Lower lobe of right lung (tissue), 2 donors: ENCODE data around the gene FGF14. TPM values are rescaled to one million over a fixed set of nuclear protein-coding genes. Genes with fewer than 3 reads are reported as not detected.

Source experiments
- ATAC-seq, 2 donors: fragments of 200-7000 bp; cut with Tn5 transposase; one replicate each; pipeline ENCODE4 v1.9.1; 2020 to 2022; ENCODE audit warnings: mild to moderate bottlenecking in 2 of 2, moderate library complexity in 2 of 2
- DNase-seq: peaks from one replicate; pipeline ENCODE4 v3.0.0-alpha.2; 2020
- H3K27ac ChIP-seq: fragments of 200-600 bp; one replicate; pipeline ENCODE4 v1.8.0; 2022
- H3K27me3 ChIP-seq: fragments of 200-600 bp; one replicate; pipeline ENCODE4 v1.8.0; 2022; ENCODE audit warnings: low read depth
- H3K36me3 ChIP-seq: fragments of 200-600 bp; one replicate; pipeline ENCODE4 v1.8.0; 2022; ENCODE audit warnings: mild to moderate bottlenecking
- H3K4me1 ChIP-seq: fragments of 200-600 bp; one replicate; pipeline ENCODE4 v1.8.0; 2022
- H3K4me3 ChIP-seq: fragments of 200-600 bp; one replicate; pipeline ENCODE4 v1.8.0; 2022; ENCODE audit warnings: mild to moderate bottlenecking
- H3K9me3 ChIP-seq: fragments of 200-600 bp; one replicate; pipeline ENCODE4 v1.8.0; 2022
- CTCF ChIP-seq: fragments of 200-600 bp; IDR thresholded peaks from one replicate; pipeline ENCODE4 v1.8.0; 2022; ENCODE audit warnings: antibody characterized with exemption, mild to moderate bottlenecking
- intact Hi-C: fragments of 100-400 bp; cut with DNase I; formaldehyde crosslinking; loops from one replicate; pipeline ENCODE4 v1.11.0; 2022
- total RNA-seq: library from RNA; stranded (reverse); fragmentation: NEBNext Ultra II Directional; extraction: Animal tissue kit (Norgen Biotek cat#: 25700); gene quantifications from one replicate; pipeline ENCODE4 v1.2.1, GENCODE V29; 2021
- donor health status: DM: no; HTN: yes; CAD: no; lungs with severe emphysema.

The FGF14 gene
- total RNA-seq, 1 donor from 2014 or later = 5.0 TPM

GRCh38 chr13:101982903-101983302 is 418.9 kb downstream of the FGF14 start:
- H3K9me3 ChIP-seq = no peaks in the 10 kb centered on the region
- no peak for DNase-seq
- no peaks in the 10 kb centered on the region for H3K27me3 ChIP-seq
- ATAC-seq = no peak
- no peak overlapping the region for H3K27ac ChIP-seq
- H3K4me3 ChIP-seq = no peak overlapping the region
- H3K36me3 ChIP-seq = no peaks in the 10 kb centered on the region
- intact Hi-C loops = no loop called here
- no peak for TF ChIP-seq CTCF
- no peaks in the 10 kb centered on the region for H3K4me1 ChIP-seq

DNA sequence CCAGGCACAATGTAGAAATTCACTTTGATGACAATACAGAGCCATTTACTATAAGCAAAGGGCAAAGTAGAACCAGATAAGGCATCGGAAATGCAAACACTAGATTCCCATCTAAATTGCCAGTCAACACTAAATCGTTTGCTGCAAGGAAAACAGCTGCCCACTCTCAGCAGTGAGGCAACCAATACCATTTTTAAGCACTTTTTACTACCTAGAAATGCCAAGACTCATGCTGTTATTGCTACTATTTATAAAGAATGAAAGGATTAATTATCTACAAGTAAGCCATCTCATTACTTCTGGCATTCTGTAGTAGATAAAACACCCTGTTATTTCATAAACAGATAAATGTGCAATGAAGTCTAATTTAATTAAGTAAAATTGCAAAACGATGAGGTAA is 422.0 kb downstream of the FGF14 start:
- no peaks in the 10 kb centered on the region for H3K36me3 ChIP-seq
- no peaks in the 10 kb centered on the region for H3K27me3 ChIP-seq
- no peak for ATAC-seq
- no peaks in the 10 kb centered on the region for H3K9me3 ChIP-seq
- no peak for DNase-seq
- intact Hi-C loops = no loop called here
- H3K4me1 ChIP-seq = no peaks in the 10 kb centered on the region
- no peak for TF ChIP-seq CTCF
- no peak overlapping the region for H3K4me3 ChIP-seq
- no peak overlapping the region for H3K27ac ChIP-seq

DNA sequence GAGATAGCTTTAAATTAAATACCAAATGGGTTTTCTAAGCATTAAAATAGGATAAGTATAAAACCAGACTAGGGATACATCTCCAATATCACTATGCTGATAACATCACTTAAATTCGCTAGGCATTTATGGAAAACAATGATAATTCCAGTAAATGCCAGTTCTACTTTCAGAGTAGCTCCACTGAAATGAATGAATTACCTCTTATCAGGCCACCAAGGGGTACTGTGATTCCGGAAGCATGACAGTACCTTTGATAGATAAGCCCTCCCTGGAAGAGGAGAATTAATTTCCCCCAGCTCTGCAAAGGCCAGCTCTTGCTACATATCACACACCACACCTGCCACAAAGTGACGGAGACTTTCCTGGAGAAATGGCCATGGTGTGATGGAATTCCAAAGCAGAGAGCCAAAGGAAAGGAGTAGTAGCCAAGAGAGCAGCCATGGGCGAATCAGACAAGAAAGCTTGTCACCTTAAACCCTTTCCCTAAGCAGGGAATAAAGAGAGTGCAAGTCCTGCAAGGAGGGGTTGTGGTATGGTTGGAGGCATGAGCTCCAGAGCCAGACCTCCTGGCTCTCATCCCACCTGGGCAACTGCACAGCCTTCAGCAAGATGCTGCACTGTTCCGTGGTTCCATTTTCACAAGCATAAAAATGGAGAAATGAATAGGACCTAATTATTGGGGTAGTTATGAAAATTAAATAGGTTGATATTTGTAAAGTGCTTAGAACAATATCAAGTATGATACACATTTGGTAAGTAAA is 423.1 kb downstream of the FGF14 start:
- DNase-seq (no peak), ATAC-seq (no peak)
- no peak overlapping the region for H3K4me3 ChIP-seq
- H3K9me3 ChIP-seq = no peaks in the 10 kb centered on the region
- H3K27me3 ChIP-seq = no peaks in the 10 kb centered on the region
- intact Hi-C loops = no loop called here
- no peaks in the 10 kb centered on the region for H3K4me1 ChIP-seq
- H3K36me3 ChIP-seq = no peaks in the 10 kb centered on the region
- no peak overlapping the region for H3K27ac ChIP-seq
- no peak for TF ChIP-seq CTCF

- Histone ChIP-seq H3K4me1 (no peaks in the 10 kb centered on the region), H3K27ac (no peak overlapping the region), H3K27me3 (no peaks in the 10 kb centered on the region), H3K9me3 (no peaks in the 10 kb centered on the region), H3K4me3 (no peak overlapping the region), H3K36me3 (no peaks in the 10 kb centered on the region)
- ATAC-seq (no peak), DNase-seq (no peak)
- intact Hi-C loops = no loop called here
- no peak for TF ChIP-seq CTCF
Measured at GRCh38 chr13:101977475-101977874, 424.4 kb downstream of the FGF14 start.

DNA sequence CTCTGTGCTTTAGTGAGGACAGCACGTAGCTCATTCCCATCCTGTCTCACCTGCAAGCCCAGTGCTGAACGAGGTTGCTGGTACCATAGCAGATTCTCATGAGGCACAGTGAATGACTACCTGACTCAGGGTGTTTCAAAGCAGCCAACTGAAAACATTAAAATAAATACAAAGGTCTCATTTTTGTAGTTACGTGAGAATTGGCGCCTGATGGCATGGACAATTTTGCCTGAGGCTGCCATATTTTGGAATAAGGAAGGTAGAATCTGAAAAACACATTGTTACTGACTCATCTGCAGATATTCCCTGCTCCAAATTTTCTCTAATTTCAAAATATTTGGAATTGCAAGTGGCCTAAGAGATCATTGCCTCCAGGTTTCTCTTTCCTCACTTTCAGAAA is 429.7 kb downstream of the FGF14 start:
- Histone ChIP-seq H3K27me3 (no peaks in the 10 kb centered on the region), H3K9me3 (no peaks in the 10 kb centered on the region), H3K27ac (no peak overlapping the region), H3K4me1 (no peaks in the 10 kb centered on the region), H3K36me3 (no peaks in the 10 kb centered on the region), H3K4me3 (no peak overlapping the region)
- DNase-seq (no peak), ATAC-seq (no peak)
- intact Hi-C loops = no loop called here
- no peak for TF ChIP-seq CTCF
